Gastroesophageal sphincter (tissue), 4 donors: ENCODE results near the gene TXNIP. TPM values are rescaled to one million over a fixed set of nuclear protein-coding genes. Genes with fewer than 3 reads are reported as not detected.

ENCODE experiments used
- ATAC-seq: fragments of 150-250 bp; one replicate; pipeline ENCODE4 v1.9.1; 2016; ENCODE audit warnings: mild to moderate bottlenecking, moderate library complexity
- H3K27ac ChIP-seq, 4 donors: fragments of 200-600 bp; sonication (generic) in 3 of 4; 1 replicate in 3 of 4; 2 replicates in 1 of 4; pipeline ENCODE4 v1.5.1; 2016 to 2019
- H3K27me3 ChIP-seq: fragments of 200-600 bp; sonication (generic); one replicate; pipeline ENCODE4 v1.5.1; 2019
- H3K36me3 ChIP-seq, 2 donors: fragments of 200-600 bp; sonication (generic); one replicate each; pipeline ENCODE4 v1.5.1; 2019; ENCODE audit warnings: control low read depth in 1 of 2
- H3K4me1 ChIP-seq, 3 donors: fragments of 200-600 bp; sonication (generic); 1 replicate in 2 of 3; 2 replicates in 1 of 3; pipeline ENCODE4 v1.5.1; 2016 to 2019; ENCODE audit warnings: control low read depth in 2 of 3
- H3K4me3 ChIP-seq, 2 donors: fragments of 200-600 bp; sonication (generic); one replicate each; pipeline ENCODE4 v1.5.1; 2019; ENCODE audit warnings: mild to moderate bottlenecking in 1 of 2, moderate library complexity in 1 of 2
- H3K9me3 ChIP-seq, 3 donors: fragments of 200-600 bp; sonication (generic); one replicate each; pipeline ENCODE4 v1.5.1; 2017 to 2019; ENCODE audit warnings: control low read depth in 2 of 3
- CTCF ChIP-seq, 4 experiments: fragments of 200-600 bp in 2 of 4; fragments of 450-650 bp in 2 of 4; sonication (generic) in 1 of 4; IDR thresholded peaks; one replicate each; pipeline ENCODE4 v1.5.1; 2017 to 2019; ENCODE audit warnings: antibody characterized with exemption in 4 of 4, mild to moderate bottlenecking in 2 of 4, moderate library complexity in 2 of 4
- EP300 ChIP-seq: sonication (generic); formaldehyde crosslinking; IDR thresholded peaks from one replicate; pipeline ENCODE4 v1.6.1; 2017; ENCODE audit warnings: antibody characterized with exemption, mild to moderate bottlenecking
- POLR2A ChIP-seq, 2 donors: fragments of 450-650 bp; IDR thresholded peaks; one replicate each; pipeline ENCODE4 v1.6.1; 2017; ENCODE audit warnings: antibody characterized with exemption in 2 of 2, mild to moderate bottlenecking in 2 of 2, moderate library complexity in 1 of 2
- POLR2AphosphoS5 ChIP-seq: sonication (generic); formaldehyde crosslinking; IDR thresholded peaks from one replicate; pipeline ENCODE4 v1.6.1; 2017; ENCODE audit warnings: antibody characterized with exemption
- WGBS, 2 donors: methylation state at CpG; one replicate each; pipeline ENCODE4 v1.1.5; 2018; ENCODE audit warnings: low coverage in 1 of 2; 5-methylcytosine and 5-hydroxymethylcytosine counted together
- total RNA-seq, 4 donors: library from RNA; depleted of rRNA; stranded (reverse); fragments of >200 nt; gene quantifications; one replicate each; pipeline ENCODE4 v1.1.0, GENCODE V29; 2016

The TXNIP gene
- total RNA-seq, 4 donors from 2014 or later: 2,024 to 3,704 (median 2,348) TPM

GRCh38 chr1:146022403-146023127 is 26.2 kb upstream of the TXNIP start:
- Histone ChIP-seq H3K4me1 (peaks cover 0 to 16% (median 8%) of the 10 kb centered on the region in 3 donors), H3K4me3 (no peak overlapping the region), H3K9me3 (no peaks in the 10 kb centered on the region), H3K27ac (no peak overlapping the region), H3K36me3 (no peaks in the 10 kb centered on the region), H3K27me3 (peaks cover 53% of the 10 kb centered on the region)
- no peak for TF ChIP-seq POLR2A (IDR thresholded peaks at IDR 0.05)
- TF ChIP-seq EP300: no peak
- no peak for TF ChIP-seq POLR2AphosphoS5
- no peak for TF ChIP-seq CTCF (IDR thresholded peaks at IDR 0.05)
- 68 to 81% methylated on average over 2 to 7 of the region's 7 CpGs for WGBS, 2 donors
- ATAC-seq: no peak

- ATAC-seq: peak; percentile 49
- peaks cover 53% of the 10 kb centered on the region for H3K27me3 ChIP-seq
- no peak for TF ChIP-seq POLR2AphosphoS5
- no peak within 1 kb of the TSS for H3K4me3 ChIP-seq
- no peak within 1 kb of the TSS for H3K27ac ChIP-seq
- no peaks in the 10 kb centered on the region for H3K9me3 ChIP-seq
- H3K4me1 ChIP-seq: peaks cover 0 to 16% (median 8%) of the 10 kb centered on the region in 3 donors
- no peaks in the 10 kb centered on the region for H3K36me3 ChIP-seq
- WGBS, 2 donors: 51% methylated on average over 4 of the region's 5 CpGs; no CpG with 5 or more reads in 1 of the 2 donors
Measured at GRCh38 chr1:146021622-146022402, 25.4 kb upstream of the TXNIP start, which contains the start of gene HJV. Gene HJV, minus strand, starts transcription at chr1:146021735. Its CDS starts 1,504 bp downstream, at chr1:146020231.

DNA sequence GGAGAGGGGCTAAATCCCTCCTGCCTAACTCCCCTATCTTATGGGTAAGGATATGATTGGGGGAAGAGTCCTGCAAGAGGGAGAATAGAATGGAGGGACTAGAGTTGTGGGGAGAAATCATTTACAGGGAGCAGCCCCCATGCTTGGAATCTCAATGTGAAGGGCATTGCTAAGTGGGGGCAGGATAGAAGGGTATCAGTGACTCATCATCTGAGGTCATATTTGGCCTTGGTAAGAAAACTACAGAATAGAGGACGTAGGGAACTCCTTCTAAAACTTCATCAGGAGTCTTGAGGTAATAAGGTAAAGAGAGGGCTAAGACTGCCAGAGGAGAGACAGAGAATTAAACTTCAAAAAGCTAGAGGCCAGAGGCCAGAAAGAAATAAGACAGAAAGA is 24.7 kb upstream of the TXNIP start:
- no peaks in the 10 kb centered on the region for H3K36me3 ChIP-seq
- H3K27ac ChIP-seq: no peak overlapping the region
- ATAC-seq: no peak
- H3K9me3 ChIP-seq: no peaks in the 10 kb centered on the region
- TF ChIP-seq CTCF (IDR thresholded peaks at IDR 0.05) (no peak), POLR2AphosphoS5 (no peak), EP300 (no peak), POLR2A (IDR thresholded peaks at IDR 0.05) (no peak)
- peaks cover 0 to 16% (median 8%) of the 10 kb centered on the region in 3 donors for H3K4me1 ChIP-seq
- H3K4me3 ChIP-seq: no peak overlapping the region
- WGBS, 2 donors: 25 to 43% methylated on average over 1 of the region's 1 CpG
- peaks cover 53% of the 10 kb centered on the region for H3K27me3 ChIP-seq

DNA sequence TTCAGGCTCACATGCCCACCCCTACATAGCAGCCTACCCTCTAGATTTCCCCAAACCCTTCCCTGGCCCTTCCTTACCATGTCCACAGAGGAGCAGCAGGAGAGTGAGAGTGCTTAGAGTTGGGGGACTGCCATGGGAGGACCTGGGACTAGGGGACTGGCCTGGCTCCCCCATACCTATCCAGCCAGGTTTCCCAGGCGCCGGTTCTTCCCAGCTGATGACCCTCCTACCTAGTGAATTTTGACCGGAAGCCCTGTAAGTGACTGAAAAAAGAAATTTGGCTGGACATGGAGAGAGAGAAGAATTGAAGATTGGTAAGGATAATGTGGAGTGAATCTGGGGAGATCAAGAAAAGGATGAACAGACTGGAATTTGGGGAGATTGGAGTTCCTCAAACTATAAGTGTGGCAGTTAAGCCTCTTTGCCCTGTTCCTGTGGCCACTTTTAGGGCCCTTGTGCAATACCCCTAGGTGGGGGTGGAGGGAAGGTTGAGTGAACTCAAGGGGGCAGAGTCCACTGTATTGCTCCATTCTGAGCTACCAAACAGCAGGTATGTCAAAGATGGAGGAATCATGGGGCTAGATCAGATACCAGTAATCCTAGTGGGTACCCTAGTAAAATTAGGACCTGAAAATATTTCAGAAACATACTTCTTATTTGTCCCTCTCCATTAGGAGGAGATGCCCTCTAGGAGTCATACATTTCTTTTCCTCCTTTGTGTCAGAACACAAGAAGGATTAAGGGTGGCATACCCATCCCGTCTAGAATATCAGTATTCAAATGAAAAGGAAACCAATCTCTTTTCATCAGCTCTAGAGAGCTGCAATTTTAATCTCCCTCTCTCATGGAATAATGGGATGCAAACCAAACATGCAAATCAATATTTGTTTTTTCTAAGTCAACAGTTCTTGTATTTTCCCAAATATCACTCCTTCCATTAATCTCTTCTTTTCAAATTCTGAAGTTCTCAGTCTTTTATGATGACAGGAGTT is 24.0 kb upstream of the TXNIP start:
- peaks cover 53% of the 10 kb centered on the region for H3K27me3 ChIP-seq
- no peaks in the 10 kb centered on the region for H3K9me3 ChIP-seq
- WGBS, 2 donors: 67 to 95% methylated on average over 1 to 2 of the region's 4 CpGs
- H3K4me1 ChIP-seq: peaks cover 0 to 16% (median 8%) of the 10 kb centered on the region in 3 donors
- H3K36me3 ChIP-seq: no peaks in the 10 kb centered on the region
- H3K27ac ChIP-seq: no peak overlapping the region
- TF ChIP-seq POLR2A (IDR thresholded peaks at IDR 0.05) (no peak), EP300 (no peak), POLR2AphosphoS5 (no peak), CTCF (IDR thresholded peaks at IDR 0.05) (no peak)
- H3K4me3 ChIP-seq: no peak overlapping the region
- ATAC-seq: no peak
